HEK293 (cell line): ENCODE results near the gene B4GALNT3.

Experiments used
- CTCF ChIA-PET: fragments of 350-600 bp; formaldehyde crosslinking; extraction: SDS; loops from one replicate; lab custom pipeline; 2021; ENCODE audit warnings: antibody characterized with exemption; lab: Yijun Ruan, JAX
- POLR2A ChIA-PET: fragments of 300-600 bp; formaldehyde crosslinking; extraction: SDS; loops from one replicate; lab custom pipeline; 2020; ENCODE audit warnings: antibody characterized with exemption, inconsistent platforms; lab: Yijun Ruan, JAX
- H3K27ac ChIP-seq: fragments of 200-500 bp; sonication (Bioruptor generic); 2 replicates; pipeline ENCODE4 v1.5.1; 2014; ENCODE audit warnings: low read depth, low read length, control low read depth, inconsistent platforms; ENCODE audit errors: extremely low read depth
- H3K36me3 ChIP-seq, 2 experiments: fragments of 200-500 bp in 1 of 2; sonication (Bioruptor generic) in 1 of 2; 1 replicate in 1 of 2; 2 replicates in 1 of 2; pipeline ENCODE4 v1.5.1; 2014 to 2017; ENCODE audit warnings: inconsistent platforms in 2 of 2, low read length in 2 of 2; ENCODE audit not compliant: control insufficient read depth in 2 of 2, insufficient read depth in 1 of 2
- H3K4me1 ChIP-seq: fragments of 200-500 bp; sonication (Bioruptor generic); 2 replicates; pipeline ENCODE4 v1.5.1; 2014; ENCODE audit warnings: mild to moderate bottlenecking, low read length, inconsistent platforms; ENCODE audit not compliant: control insufficient read depth, insufficient read depth
- H3K4me3 ChIP-seq: 2 replicates; pipeline ENCODE4 v1.5.1; 2011; ENCODE audit warnings: low read depth, mild to moderate bottlenecking, control low read depth, low read length, moderate library complexity
- H3K9me3 ChIP-seq: fragments of 200-500 bp; sonication (Bioruptor generic); 2 replicates; pipeline ENCODE4 v1.5.1; 2014; ENCODE audit warnings: low read depth, low read length, inconsistent platforms; ENCODE audit not compliant: control insufficient read depth, insufficient read depth
- GFI1B ChIP-seq: fragments of 450-650 bp; formaldehyde crosslinking; IDR thresholded peaks from 2 replicates; pipeline ENCODE4 v1.5.1; 2016; ENCODE audit warnings: missing biosample characterization, missing genetic modification characterization
- HOXC10 ChIP-seq: sonication (generic); formaldehyde crosslinking; IDR thresholded peaks from 2 replicates; pipeline ENCODE4 v1.8.1; 2023; ENCODE audit warnings: mild to moderate bottlenecking, missing genetic modification reagents
- IKZF3 ChIP-seq: fragments of 450-650 bp; IDR thresholded peaks from 2 replicates; pipeline ENCODE4 v1.5.0; 2018; ENCODE audit warnings: missing biosample characterization, mild to moderate bottlenecking, missing genetic modification characterization, moderate library complexity
- KLF10 ChIP-seq: fragments of 450-650 bp; IDR thresholded peaks from 2 replicates; pipeline ENCODE4 v1.5.1; 2018; ENCODE audit warnings: missing biosample characterization, mild to moderate bottlenecking, missing genetic modification characterization
- MEIS1 ChIP-seq: sonication (generic); formaldehyde crosslinking; IDR thresholded peaks from 2 replicates; pipeline ENCODE4 v1.8.1; 2022; ENCODE audit warnings: missing genetic modification reagents, mild to moderate bottlenecking, borderline replicate concordance
- MZF1 ChIP-seq: fragments of 450-650 bp; formaldehyde crosslinking; IDR thresholded peaks from 2 replicates; pipeline ENCODE4 v1.5.1; 2017; ENCODE audit warnings: missing biosample characterization, missing genetic modification characterization, borderline replicate concordance
- PRDM1 ChIP-seq: fragments of 450-650 bp; formaldehyde crosslinking; IDR thresholded peaks from 2 replicates; pipeline ENCODE4; 2016; ENCODE audit warnings: missing biosample characterization, missing genetic modification characterization
- SP7 ChIP-seq: fragments of 450-650 bp; formaldehyde crosslinking; IDR thresholded peaks from 2 replicates; pipeline ENCODE4 v1.5.1; 2016; ENCODE audit warnings: missing biosample characterization, missing genetic modification characterization
- TCF7L2 ChIP-seq: IDR thresholded peaks from 2 replicates; pipeline ENCODE4 v1.6.1; 2011; ENCODE audit warnings: low read depth, mild to moderate bottlenecking, inconsistent platforms, low read length, moderate library complexity, borderline replicate concordance
- YY2 ChIP-seq: fragments of 450-650 bp; formaldehyde crosslinking; IDR thresholded peaks from 2 replicates; pipeline ENCODE4 v1.5.1; 2016; ENCODE audit warnings: missing biosample characterization, missing genetic modification characterization
- ZBTB1 ChIP-seq: fragments of 450-650 bp; formaldehyde crosslinking; IDR thresholded peaks from 2 replicates; pipeline ENCODE4 v1.5.1; 2016; ENCODE audit warnings: missing biosample characterization, missing genetic modification characterization
- ZBTB20 ChIP-seq: fragments of 450-650 bp; formaldehyde crosslinking; IDR thresholded peaks from 2 replicates; pipeline ENCODE4 v1.5.1; 2016; ENCODE audit warnings: missing biosample characterization, missing genetic modification characterization
- ZFHX2 ChIP-seq: fragments of 450-650 bp; formaldehyde crosslinking; conservative IDR thresholded peaks from 2 replicates; pipeline ENCODE4 v1.5.1; 2016; ENCODE audit warnings: missing biosample characterization, missing genetic modification characterization
- ZNF10 ChIP-seq: fragments of 450-650 bp; formaldehyde crosslinking; IDR thresholded peaks from 2 replicates; pipeline ENCODE4 v1.5.1; 2017; ENCODE audit warnings: missing biosample characterization, missing genetic modification characterization
- ZNF114 ChIP-seq: fragments of 450-650 bp; formaldehyde crosslinking; IDR thresholded peaks from 2 replicates; pipeline ENCODE4 v1.5.0; 2017; ENCODE audit warnings: missing biosample characterization, missing genetic modification characterization
- ZNF16 ChIP-seq: fragments of 450-650 bp; formaldehyde crosslinking; IDR thresholded peaks from 2 replicates; pipeline ENCODE4 v1.5.1; 2016; ENCODE audit warnings: low read depth, missing biosample characterization, missing genetic modification characterization
- ZNF223 ChIP-seq: fragments of 450-650 bp; formaldehyde crosslinking; IDR thresholded peaks from 2 replicates; pipeline ENCODE4 v1.5.1; 2016; ENCODE audit warnings: missing biosample characterization, missing genetic modification characterization
- ZNF341 ChIP-seq: fragments of 450-650 bp; formaldehyde crosslinking; IDR thresholded peaks from 2 replicates; pipeline ENCODE4; 2016; ENCODE audit warnings: low read depth, missing biosample characterization, missing genetic modification characterization
- ZNF394 ChIP-seq: fragments of 450-650 bp; formaldehyde crosslinking; IDR thresholded peaks from 2 replicates; pipeline ENCODE4 v1.5.1; 2016; ENCODE audit warnings: missing biosample characterization, missing genetic modification characterization, mild to moderate bottlenecking, moderate library complexity, borderline replicate concordance
- ZNF433 ChIP-seq: fragments of 450-650 bp; formaldehyde crosslinking; IDR thresholded peaks from 2 replicates; pipeline ENCODE4 v1.5.1; 2016; ENCODE audit warnings: missing biosample characterization, missing genetic modification characterization, low read depth
- ZNF514 ChIP-seq: fragments of 450-650 bp; formaldehyde crosslinking; IDR thresholded peaks from 2 replicates; pipeline ENCODE4 v1.5.1; 2016; ENCODE audit warnings: missing biosample characterization, missing genetic modification characterization
- ZNF521 ChIP-seq: fragments of 450-650 bp; formaldehyde crosslinking; IDR thresholded peaks from 2 replicates; pipeline ENCODE4 v1.5.1; 2017; ENCODE audit warnings: missing biosample characterization, mild to moderate bottlenecking, missing genetic modification characterization
- ZNF555 ChIP-seq: fragments of 450-650 bp; formaldehyde crosslinking; conservative IDR thresholded peaks from 2 replicates; pipeline ENCODE4 v1.5.1; 2017; ENCODE audit warnings: missing biosample characterization, mild to moderate bottlenecking, missing genetic modification characterization, inconsistent platforms
- ZNF596 ChIP-seq: fragments of 450-650 bp; IDR thresholded peaks from 2 replicates; pipeline ENCODE4 v1.5.0; 2018; ENCODE audit warnings: missing biosample characterization, mild to moderate bottlenecking, missing genetic modification characterization, moderate library complexity
- ZNF76 ChIP-seq: fragments of 450-650 bp; formaldehyde crosslinking; IDR thresholded peaks from 2 replicates; pipeline ENCODE4; 2016; ENCODE audit warnings: low read depth, missing biosample characterization, missing genetic modification characterization, borderline replicate concordance
- TF ChIP-seq, protein P1 (sequence below): fragments of 450-650 bp; formaldehyde crosslinking; IDR thresholded peaks from 2 replicates; pipeline ENCODE4 v1.5.1; 2016; ENCODE audit warnings: missing biosample characterization, missing genetic modification characterization
- TF ChIP-seq, protein P2 (sequence below): fragments of 450-650 bp; formaldehyde crosslinking; IDR thresholded peaks from 2 replicates; pipeline ENCODE4 v1.5.1; 2016; ENCODE audit warnings: missing biosample characterization, missing genetic modification characterization

B4GALNT3 gene

GRCh38 chr12:546920-547845 is 87.4 kb downstream of the B4GALNT3 start (continued):
- no peak for TF ChIP-seq YY2 (tag by site-specific recombination)
- no peak for TF ChIP-seq ZNF555 (tag by site-specific recombination)

- H3K27ac ChIP-seq = no peak overlapping the region
- H3K36me3 ChIP-seq = peaks cover 0 to 28% of the 10 kb centered on the region in 2 experiments; a peak in 2 of 3 replicates
- no peak for TF ChIP-seq ZNF76
- no peak for TF ChIP-seq ZNF114 (tag by site-specific recombination)
- no peak for TF ChIP-seq ZNF223 (tag by site-specific recombination)
- no peak for TF ChIP-seq HOXC10 (CRISPR knock-in tag)
- TF ChIP-seq ZNF10 = no peak
- TF ChIP-seq ZBTB20 (tag by site-specific recombination) = no peak
- TF ChIP-seq, protein P1, sequence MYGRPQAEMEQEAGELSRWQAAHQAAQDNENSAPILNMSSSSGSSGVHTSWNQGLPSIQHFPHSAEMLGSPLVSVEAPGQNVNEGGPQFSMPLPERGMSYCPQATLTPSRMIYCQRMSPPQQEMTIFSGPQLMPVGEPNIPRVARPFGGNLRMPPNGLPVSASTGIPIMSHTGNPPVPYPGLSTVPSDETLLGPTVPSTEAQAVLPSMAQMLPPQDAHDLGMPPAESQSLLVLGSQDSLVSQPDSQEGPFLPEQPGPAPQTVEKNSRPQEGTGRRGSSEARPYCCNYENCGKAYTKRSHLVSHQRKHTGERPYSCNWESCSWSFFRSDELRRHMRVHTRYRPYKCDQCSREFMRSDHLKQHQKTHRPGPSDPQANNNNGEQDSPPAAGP (tag by site-specific recombination) = no peak
- no peak for TF ChIP-seq MZF1 (tag by site-specific recombination)
- TF ChIP-seq ZNF341 (tag by site-specific recombination) = no peak
- no peak for TF ChIP-seq ZNF394 (tag by site-specific recombination)
- TF ChIP-seq PRDM1 (tag by site-specific recombination) = no peak
- TF ChIP-seq, all 188 proteins: peak for 0
- CTCF ChIA-PET = interaction anchor here (0.6 to 3.5 kb wide), 22 partner anchors 8 to 1289 kb away, joined by 3 to 119 read pairs (median 5); partner anchors contain the start of gene SLC6A13
- POLR2A ChIA-PET = no interaction called here
- Histone ChIP-seq H3K4me3 (no peak overlapping the region), H3K4me1 (no peaks in the 10 kb centered on the region), H3K9me3 (no peaks in the 10 kb centered on the region)
Measured at GRCh38 chr12:547883-548470, 88.2 kb downstream of the B4GALNT3 start.

GRCh38 chr12:549476-550082 is 89.8 kb downstream of the B4GALNT3 start:
- Histone ChIP-seq H3K9me3 (no peaks in the 10 kb centered on the region), H3K36me3 (peaks cover 0 to 36% of the 10 kb centered on the region in 2 experiments; a peak in 2 of 3 replicates)
- CTCF ChIA-PET = interaction anchor here (3.5 kb wide), 1 partner anchor 107 kb away, joined by 119 read pairs; no protein-coding TSS in a partner anchor
- TF ChIP-seq ZBTB1 (tag by site-specific recombination) (no peak), KLF10 (no peak), MEIS1 (CRISPR knock-in tag) (no peak), IKZF3 (no peak), SP7 (no peak), ZNF596 (tag by site-specific recombination) (no peak), ZNF514 (tag by site-specific recombination) (no peak), ZNF521 (tag by site-specific recombination) (no peak), ZNF16 (no peak), TCF7L2 (no peak), ZNF433 (no peak), ZFHX2 (tag by site-specific recombination) (no peak), GFI1B (tag by site-specific recombination) (no peak)
- TF ChIP-seq, protein P2, sequence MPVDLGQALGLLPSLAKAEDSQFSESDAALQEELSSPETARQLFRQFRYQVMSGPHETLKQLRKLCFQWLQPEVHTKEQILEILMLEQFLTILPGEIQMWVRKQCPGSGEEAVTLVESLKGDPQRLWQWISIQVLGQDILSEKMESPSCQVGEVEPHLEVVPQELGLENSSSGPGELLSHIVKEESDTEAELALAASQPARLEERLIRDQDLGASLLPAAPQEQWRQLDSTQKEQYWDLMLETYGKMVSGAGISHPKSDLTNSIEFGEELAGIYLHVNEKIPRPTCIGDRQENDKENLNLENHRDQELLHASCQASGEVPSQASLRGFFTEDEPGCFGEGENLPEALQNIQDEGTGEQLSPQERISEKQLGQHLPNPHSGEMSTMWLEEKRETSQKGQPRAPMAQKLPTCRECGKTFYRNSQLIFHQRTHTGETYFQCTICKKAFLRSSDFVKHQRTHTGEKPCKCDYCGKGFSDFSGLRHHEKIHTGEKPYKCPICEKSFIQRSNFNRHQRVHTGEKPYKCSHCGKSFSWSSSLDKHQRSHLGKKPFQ (tag by site-specific recombination) = no peak

More at GRCh38 chr12:549476-550082, 89.8 kb downstream of the B4GALNT3 start:
- no peak overlapping the region for H3K4me3 ChIP-seq
- H3K27ac ChIP-seq = no peak overlapping the region
- POLR2A ChIA-PET = no interaction called here
- no peaks in the 10 kb centered on the region for H3K4me1 ChIP-seq
